GM18870 (cell line): ENCODE results near the gene B9D1.

Experiments
- ATAC-seq: cut with Tn5 transposase; IDR thresholded peaks from one replicate; pipeline ENCODE4 v1.9.1; 2021; ENCODE audit warnings: moderate library complexity; ENCODE audit not compliant: unreplicated experiment

B9D1 gene

DNA sequence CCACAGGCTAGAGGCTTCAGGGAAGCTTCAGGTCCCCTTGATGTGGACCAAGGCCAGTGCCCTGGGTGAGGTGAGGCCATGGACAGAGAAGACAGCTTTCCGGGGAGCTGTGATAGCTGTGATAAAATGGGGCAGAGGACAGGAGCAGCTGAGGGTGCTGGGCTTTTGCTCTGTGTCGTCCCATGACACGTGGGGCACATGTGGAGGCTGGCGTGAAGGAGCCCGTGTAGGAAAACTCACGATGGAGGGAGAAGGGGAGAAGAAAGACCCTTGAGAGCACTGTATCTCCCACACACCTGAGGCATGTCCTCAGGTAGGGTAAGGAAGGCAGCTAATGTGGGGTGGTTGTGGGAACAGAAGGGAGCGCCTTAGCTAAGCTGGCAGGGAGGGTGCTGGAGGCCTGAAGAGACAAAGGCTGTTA is 21.3 kb downstream of the B9D1 start:
- no peak for ATAC-seq

DNA sequence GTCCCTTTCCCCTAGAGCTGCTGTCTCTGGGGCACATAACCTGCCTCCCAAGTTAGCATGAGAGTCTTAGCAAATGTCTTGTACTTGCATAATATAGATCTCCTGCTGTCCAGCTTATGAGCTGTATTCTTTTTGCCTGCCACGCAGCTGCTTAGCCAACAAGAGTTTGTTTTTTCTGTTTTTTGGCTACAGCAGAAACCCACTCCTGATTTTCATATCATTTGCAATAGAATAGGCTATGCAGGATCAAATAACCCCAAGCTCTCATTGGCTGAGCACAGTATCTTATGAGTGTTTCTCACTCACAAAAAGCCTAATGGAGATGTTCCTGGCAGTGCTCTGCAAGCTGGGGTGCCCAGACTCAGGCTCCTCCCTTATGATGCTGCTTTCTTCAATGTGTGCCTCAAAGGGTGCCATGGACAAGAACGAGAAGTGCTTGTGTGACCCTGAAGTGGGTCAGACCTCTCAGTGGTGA is 23.1 kb downstream of the B9D1 start:
- no peak for ATAC-seq

DNA sequence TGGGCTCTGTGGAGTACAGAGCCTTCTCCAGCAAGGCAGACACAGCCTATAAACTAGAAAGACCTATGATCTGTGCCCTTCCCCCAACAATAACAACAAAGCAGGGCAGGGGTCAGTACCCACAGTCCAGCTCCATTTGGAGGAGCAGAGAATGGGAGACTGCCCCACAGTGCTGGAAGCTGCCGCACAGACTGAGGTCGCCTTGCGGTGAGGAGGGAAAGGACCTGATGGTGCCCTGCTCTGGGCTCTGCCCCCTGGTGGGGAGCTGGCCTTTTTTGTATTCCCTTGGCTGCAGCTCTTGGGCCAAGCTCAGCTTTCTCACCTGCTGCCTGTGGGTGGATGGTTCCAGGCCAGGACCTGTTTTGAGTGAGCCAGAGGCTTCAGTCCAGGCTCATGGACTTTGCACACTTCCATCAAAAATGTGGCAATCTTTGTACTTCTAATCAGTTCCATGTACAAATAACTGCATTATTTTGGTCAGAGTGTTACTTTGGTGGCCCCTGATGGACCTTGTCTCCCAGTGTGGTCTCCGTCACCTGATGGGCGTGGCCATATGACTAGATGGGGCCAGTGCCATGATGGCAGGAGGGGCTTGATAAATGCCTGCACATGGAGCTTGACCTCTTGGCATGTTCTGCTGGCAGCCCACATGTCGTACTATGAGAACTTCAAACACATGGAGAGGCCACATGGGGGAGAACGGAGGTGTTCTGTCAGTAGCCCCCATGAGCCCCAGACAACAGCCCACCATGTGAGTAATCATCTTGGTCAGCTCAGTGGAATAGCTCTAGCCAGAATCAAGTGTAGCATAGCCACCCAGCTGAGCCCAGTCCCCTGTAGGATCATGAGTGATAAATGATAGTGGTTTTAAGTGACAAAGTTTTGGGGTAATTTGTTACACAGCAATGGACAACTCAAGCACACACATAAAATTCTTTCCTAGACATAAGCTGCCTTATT is 24.2 kb downstream of the B9D1 start:
- no peak for ATAC-seq

DNA sequence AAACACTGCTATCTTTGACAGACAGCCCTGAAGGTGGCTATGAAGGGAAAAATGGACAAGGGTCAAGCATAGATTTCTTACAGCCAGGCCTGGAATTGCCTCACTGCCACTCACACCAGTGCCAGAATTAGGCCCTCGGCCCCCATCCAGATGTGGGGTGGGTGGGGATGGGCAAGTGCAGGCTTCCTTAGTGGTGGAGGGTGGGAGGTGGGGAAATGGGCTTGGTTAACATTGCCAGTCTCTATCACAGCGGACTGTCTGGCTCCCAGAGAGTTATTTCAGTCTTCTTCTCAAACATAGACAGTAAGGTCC is 24.9 kb downstream of the B9D1 start:
- no peak for ATAC-seq

DNA sequence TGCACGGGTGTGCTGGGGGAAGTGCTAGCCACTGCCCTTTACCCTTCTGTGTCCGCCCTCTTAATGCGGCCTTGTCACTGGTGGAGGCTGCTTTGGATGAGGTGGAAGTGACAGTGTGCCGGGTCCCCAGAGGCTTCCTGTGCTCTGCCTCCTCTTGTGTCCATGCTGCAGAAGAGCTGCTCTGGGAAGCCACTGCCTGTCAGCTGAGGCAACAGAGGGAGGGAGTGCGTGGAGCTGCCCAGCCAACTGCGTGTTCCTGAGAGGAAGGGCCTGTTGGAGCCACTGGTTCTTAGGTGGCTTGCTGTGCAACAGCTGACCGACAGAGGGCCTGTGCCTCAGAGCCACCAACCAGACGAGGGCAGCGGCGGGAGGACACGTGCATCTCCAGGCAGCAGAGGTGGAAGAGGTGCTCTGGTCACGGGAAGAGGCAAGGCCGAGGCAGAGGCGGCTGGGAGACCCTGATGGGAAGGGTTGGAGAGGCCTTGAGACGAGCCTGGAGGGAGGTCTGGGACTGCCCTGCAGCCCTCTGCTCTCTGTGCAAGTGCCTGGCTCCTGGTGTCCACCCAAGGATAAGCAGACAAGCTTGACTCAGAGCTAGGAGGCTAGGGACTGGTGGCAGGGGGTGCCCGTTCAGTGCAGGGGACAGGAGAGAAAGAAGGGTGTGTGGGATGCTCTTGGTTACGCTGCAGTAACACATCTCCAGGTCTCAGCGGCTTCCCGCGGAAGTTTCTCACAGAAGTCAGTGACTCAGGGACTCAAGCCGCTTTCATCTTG is 25.4 kb downstream of the B9D1 start:
- ATAC-seq, result no peak

DNA sequence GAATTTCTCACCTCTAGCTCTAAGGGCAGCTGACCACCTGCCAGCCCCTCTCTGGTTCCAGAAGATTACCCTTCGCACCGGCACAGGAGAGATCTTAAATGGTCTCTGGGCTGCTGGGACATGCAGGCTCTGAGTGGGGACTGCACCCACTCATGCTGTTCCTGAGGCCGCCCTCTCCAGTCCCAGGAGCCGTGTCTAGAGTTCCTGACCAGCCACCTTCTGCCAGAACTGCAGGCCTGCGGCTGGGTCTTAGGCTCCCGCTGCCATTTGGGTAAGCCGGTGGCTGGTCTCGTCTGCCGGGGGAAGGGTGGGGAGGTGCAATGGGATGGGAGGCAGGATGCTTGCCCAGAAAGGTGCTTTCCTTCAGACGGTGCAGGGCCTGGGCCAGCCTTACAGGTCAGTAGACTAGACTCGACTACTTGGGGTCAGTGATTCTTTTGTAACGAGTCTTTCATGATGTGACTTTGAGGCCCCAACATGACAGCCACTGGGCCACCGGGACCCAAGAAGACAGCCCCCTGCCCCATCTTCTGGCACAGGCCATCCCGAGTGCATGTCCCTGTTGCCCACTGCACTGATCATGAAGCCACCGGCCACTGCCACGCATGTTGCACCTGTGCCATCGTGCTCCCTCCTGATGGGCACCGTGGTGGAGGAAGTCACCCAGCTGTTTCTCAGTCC is 26.4 kb downstream of the B9D1 start:
- no peak for ATAC-seq

DNA sequence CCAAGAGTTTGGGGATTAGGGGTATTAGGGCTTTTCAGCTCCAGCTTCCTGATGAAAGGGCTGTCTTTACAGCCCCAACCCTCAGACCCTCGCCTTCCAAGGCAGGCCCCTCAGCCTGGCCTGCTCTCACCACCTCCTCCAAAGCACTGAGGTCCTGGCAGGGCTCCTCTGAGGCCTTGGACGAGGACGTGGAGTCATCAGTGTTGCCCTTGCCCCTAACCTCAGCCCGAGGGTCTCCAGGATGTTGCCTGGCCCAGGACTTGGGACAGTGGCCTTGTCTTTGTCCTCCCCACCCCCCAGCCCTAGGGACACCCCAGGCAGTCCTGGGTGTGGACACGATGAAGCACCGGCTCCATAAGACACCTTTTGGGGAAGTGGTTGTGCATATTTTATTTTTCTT is 28.2 kb downstream of the B9D1 start:
- ATAC-seq, result no peak

DNA sequence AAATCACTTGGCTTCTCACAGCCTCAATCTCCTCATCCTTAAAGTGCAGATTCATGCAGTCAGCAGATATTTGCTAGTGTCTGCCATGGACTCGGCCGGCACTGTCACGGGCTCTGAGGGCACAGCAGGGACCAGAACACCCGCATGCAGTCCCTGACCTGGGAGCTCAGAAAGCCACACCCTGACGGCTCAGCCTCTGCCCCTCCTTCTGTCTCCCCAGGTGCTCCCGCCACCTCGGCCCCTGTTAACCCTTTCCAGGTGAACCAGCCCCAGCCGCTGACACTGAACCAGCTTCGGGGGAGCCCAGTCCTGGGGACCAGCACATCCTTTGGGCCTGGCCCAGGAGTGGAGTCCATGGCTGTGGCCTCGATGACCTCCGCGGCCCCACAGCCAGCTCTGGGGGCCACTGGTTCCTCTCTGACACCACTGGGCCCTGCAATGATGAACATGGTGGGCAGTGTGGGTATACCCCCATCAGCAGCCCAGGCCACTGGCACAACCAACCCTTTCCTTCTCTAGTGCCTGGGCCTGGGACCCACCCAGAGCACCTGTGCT is 28.7 kb downstream of the B9D1 start:
- no peak for ATAC-seq

DNA sequence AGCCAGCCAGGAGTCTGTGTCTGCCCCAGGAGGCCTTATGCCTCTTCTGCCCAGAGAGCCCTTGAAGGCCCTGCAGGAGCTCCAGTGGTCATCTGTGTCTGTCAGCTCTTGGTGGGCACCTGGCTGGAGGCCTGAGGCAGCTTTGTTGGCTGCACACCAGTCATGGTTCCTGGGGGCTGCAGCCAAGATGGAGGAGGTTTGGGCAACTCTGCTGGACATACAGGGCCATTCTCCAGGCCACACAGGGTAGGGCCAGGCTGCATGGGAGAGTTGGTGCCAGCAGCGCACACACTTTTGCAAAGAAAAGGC is 29.4 kb downstream of the B9D1 start:
- no peak for ATAC-seq

DNA sequence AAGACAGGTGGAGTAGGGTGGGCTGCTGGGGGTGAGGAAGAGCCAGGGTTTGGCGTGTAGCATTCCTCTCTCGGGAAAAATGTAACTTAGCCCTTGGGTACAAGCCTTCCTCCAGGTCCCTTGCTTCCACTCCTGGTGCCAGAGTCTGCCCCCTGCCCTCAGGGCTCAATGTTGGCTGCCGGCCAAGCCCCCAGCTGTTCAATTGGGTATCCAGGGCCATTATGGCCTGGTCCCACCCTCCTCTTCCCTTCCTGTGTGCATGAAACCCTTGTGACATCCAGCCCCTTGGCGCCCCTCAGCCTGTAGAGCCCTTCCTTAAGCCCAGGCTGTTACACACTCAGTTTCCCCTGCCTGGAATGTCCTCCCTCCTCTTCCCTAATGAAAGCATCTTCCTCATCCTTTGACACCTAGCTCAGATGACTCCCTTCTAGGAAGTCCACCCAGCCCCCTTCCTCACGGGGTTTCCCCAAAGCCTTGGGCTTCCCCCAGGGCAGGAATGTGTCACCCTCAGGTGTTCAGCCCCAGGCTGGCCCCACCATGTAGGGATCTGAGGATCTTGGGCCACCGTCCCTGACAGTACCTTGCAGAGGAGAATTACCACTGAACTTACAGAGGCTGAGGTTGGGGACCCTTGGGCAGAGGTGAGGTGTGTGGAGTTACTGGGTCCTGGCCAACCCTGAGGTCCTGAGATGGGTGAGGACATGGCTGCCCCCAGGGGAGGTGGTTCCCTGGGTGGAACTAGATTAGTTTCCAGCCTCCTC is 30.0 kb downstream of the B9D1 start:
- ATAC-seq, result no peak

DNA sequence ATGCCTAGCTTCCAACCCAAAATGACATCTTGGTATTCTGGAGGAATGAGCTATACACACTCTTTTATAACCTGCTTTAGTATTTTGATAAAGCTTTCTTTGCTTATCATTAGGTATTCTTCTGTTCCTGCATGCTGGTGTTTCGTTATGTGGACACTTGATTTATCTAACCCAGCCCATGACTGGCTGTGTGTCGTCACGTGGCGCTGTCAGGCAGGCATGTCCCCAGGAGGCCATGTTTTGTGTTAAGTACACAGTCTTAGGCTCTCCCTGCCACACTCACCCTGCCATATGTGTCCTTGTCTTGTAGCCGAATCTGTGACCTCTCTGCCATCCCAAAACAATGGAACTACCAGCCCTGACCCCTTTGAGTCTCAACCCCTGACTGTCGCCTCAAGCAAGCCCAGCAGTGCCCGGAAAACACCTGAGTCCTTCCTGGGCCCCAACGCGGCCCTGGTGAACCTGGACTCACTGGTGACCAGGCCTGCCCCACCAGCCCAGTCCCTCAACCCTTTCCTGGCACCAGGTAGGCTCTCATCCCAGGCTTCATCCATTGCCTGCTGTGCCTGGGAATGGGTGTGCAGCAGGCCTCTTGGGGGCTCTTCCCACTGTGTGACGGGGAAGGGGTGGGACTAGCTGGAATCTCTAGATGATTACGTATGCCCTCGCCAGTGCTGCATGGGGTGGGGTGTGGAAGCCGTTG is 30.8 kb downstream of the B9D1 start:
- ATAC-seq, result no peak

DNA sequence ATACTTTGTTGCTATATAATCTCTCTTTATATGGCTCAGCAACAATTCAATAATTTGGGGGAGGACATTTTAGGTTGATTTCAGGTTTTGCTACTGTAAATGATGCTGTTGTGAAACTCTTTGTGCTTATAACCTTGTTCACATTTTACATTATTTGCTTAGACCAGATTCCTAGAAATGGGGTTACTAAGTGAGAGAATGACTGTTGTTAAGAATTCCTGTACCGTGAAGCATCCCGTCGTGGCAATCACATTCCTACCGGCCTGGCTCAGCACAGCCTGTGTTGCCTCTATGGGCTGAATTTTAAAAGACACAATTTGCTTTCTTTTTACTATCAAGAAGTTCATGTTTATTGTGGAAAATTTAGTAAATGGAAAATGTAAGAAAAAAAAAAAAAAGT is 31.4 kb downstream of the B9D1 start:
- ATAC-seq, result no peak

DNA sequence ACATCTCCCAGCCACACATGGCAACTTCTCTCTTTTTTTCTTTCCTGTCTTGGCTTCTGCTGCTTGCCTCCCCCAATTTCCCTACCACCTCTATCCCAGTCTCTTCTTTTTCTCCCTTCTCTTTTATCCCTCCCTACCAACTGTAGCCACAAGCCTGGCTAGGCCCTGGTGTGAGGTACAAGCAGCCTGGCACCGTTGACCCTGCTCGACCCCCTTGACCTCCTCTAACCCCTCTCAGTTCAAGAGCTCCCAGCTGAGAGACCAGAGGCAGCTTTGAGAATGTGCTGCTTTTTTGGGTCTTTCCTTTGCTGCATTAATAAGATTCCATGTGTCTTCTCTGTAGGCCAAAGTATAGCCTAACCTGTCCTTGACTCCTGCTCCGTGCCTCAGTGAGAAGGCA is 32.3 kb downstream of the B9D1 start:
- no peak for ATAC-seq

DNA sequence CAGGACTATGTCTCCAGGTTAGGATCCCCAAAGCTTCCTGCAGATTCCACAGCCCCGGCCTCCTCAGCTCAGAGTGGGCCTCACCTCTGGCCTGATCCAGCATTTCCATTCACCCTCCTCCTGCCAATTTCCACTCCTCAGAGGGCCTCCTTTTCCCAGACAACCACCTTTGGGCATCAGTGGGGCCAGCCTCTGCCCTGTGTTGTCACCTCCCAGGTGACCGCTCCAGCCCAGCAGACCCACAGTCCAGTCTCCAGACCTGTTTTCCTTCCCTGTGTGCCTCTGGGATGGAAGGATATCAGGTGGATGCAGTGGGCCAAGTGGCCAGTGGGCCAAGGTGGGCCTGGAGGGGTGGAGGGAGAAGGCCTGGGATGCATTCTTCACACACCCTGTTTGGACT is 32.7 kb downstream of the B9D1 start:
- no peak for ATAC-seq

DNA sequence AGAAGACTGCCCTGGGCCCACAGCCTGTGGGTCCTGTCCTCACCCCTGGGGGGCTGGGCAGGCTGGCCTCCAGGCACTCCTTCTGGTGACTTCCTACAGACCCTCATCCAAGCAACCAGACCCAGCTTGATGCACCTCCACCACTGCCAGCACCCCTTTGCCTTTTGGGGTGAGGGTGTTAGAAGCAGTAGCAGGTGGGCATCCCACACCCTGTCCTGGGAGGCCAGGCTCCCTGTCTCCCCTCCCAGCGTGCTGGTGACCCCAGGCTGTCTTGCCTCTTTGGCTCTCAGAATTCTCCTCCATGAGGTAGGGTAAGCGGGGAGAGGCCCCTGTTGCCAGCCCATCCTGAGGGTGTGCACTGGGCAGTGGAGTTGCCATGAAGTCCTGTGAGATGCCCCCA is 33.4 kb downstream of the B9D1 start:
- ATAC-seq, result no peak

DNA sequence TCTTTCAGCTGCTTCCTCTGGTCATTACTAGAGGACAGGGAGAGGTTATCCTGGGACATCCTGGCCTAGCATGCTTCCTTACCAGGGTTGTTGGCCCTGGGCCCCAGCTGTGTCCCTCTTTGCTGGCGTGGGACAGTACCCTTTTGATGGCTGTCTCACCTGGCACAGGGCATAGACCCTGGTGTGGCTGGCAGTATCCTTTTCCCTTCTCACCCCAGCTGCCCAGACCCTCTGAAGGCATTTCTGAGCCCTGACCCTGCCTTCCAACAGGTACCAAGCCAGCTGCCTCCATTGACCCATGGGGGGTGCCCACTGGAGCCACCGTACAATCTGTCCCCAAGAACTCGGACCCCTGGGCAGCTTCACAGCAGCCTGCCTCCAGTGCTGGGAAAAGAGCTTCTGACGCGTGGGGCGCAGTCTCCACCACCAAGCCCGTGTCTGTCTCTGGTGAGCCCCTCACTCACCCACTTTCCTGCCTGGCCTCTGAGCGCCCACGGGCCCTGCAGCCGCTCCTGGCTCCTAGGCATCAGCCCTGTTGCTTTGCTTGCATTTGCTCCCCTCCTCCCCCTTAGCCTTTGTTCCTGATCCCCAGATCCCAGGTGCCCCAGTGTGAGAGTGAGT is 34.0 kb downstream of the B9D1 start:
- no peak for ATAC-seq

DNA sequence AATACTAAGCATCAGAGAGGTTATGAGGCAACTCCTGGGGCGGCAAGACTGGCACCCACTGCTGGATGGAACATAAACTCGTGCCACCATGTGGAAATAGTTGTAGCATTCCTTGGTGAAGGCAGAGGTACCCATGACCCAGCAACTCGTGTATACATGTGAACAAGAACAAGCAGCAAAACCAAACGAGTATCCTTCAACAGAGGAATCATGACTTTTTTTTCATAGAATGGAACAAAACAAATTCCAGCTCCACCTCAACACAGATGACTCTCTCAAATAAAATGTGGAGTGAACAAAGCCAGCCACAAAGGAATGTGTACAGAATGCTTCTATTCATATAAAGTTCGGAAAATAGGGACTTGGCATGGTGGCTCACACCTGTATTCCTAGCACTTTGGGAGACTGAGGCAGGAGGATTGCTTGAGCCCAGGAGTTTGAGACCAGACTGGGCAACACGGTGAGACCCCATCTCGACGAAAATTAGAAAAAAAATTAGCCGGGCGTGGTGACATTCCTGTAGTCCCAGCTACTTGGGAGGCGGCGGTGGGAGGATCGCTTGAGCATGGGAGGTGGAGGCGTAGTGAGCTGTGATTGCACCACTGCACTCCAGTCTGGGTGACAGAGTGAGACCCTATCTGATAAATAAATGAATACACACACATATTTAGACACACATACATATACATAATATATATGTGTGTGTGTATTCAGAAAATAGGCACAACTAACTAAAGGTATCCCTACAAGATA is 35.3 kb downstream of the B9D1 start:
- ATAC-seq, result no peak

DNA sequence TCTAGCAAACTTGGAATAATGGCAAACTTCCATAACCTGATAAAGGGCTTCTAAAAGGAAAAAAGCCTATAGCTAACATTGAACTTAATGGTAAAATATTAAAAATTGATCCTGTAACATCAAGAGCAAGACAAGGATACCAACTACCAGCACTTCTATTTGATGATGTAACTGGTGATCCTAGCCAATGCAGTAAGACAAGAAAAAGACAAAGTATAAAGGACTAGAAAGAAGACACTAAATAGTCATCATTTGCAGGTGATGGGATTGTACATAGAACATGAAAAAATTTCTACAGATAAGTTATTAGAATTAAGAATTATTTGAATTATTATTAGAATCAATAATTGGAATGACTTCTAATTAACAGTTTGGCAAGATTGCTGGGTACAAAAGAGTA is 37.0 kb downstream of the B9D1 start:
- ATAC-seq, result no peak

DNA sequence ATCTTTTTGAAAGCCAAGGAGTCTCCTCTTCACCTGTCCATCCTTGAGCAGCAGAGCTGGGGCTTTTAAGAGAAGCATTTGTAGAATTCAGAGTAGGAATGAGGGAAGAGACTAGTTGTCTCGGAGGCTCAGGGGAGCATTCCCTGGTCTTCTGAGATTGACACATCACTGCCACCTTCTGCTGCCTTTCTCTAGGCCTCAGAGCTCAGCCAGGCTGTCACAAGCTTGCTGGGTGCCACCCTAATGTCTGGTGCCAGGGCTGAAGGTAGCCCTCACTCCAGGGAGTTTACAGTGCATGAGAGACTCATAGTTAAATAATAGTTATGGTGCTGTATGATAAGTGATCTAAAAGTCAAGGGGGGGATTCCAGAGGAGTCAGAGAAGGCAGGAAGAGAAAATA is 39.7 kb downstream of the B9D1 start:
- ATAC-seq, result no peak
